Activated gamma-delta T cell treated with Interleukin-2 at 50 U/mL for 16 hours (primary cell): ENCODE data around the gene CDA.

Source experiments
- DNase-seq: peaks from one replicate; pipeline ENCODE4 v3.0.0-alpha.2; 2020

CDA gene

GRCh38 chr1:20588634-20589225, at the start of gene CDA:
Gene CDA (plus strand): TSS chr1:20589097. CDS start chr1:20589130, 33 bp downstream.
- no peak for DNase-seq

- no peak for DNase-seq
Measured at GRCh38 chr1:20540281-20540680, 48.6 kb upstream of the CDA start.

GRCh38 chr1:20546637-20547036, 42.3 kb upstream of the CDA start:
- no peak for DNase-seq

- no peak for DNase-seq
Measured at GRCh38 chr1:20551161-20551560, 37.7 kb upstream of the CDA start.

GRCh38 chr1:20551945-20552727, 36.8 kb upstream of the CDA start, which contains the start of gene FAM43B:
Gene FAM43B (plus strand): TSS chr1:20552573. CDS start chr1:20552974, 401 bp downstream.
- no peak for DNase-seq

- no peak for DNase-seq
Measured at GRCh38 chr1:20552728-20553445, 36.0 kb upstream of the CDA start.

- DNase-seq, result no peak
Measured at GRCh38 chr1:20555025-20555757, 33.7 kb upstream of the CDA start.

GRCh38 chr1:20555758-20556120, 33.2 kb upstream of the CDA start:
- no peak for DNase-seq

- no peak for DNase-seq
Measured at GRCh38 chr1:20558191-20558590, 30.7 kb upstream of the CDA start.

GRCh38 chr1:20560966-20561365, 27.9 kb upstream of the CDA start:
- no peak for DNase-seq

- no peak for DNase-seq
Measured at GRCh38 chr1:20565234-20565633, 23.7 kb upstream of the CDA start.

GRCh38 chr1:20569523-20570098, 19.3 kb upstream of the CDA start:
- DNase-seq, result no peak

GRCh38 chr1:20571427-20571826, 17.5 kb upstream of the CDA start:
- no peak for DNase-seq

- DNase-seq, result no peak
Measured at GRCh38 chr1:20573987-20574386, 14.9 kb upstream of the CDA start.

- peak; percentile 49 for DNase-seq
Measured at GRCh38 chr1:20574686-20575540, 14.0 kb upstream of the CDA start.

GRCh38 chr1:20575541-20576336, 13.2 kb upstream of the CDA start:
- DNase-seq, result no peak

- DNase-seq, result no peak
Measured at GRCh38 chr1:20578062-20578461, 10.8 kb upstream of the CDA start.

- DNase-seq, result no peak
Measured at GRCh38 chr1:20578721-20579395, 10.0 kb upstream of the CDA start.

GRCh38 chr1:20584890-20585289, 4.0 kb upstream of the CDA start:
- no peak for DNase-seq

GRCh38 chr1:20586953-20587660, 1.8 kb upstream of the CDA start:
- DNase-seq, result no peak
